Osteocyte (in vitro differentiated cells): ENCODE results near the gene TBXA2R. TPM values are rescaled to one million over a fixed set of nuclear protein-coding genes. Genes with fewer than 3 reads are reported as not detected.

Source experiments
- DNase-seq: peaks from one replicate; pipeline ENCODE4 v3.0.0; 2021; ENCODE audit warnings: mixed read lengths; ENCODE audit not compliant: unreplicated experiment; ENCODE audit errors: extremely low spot score
- H3K27ac Mint-ChIP-seq: one replicate; pipeline ENCODE4 v1.8.0; 2021; ENCODE audit warnings: mild to moderate bottlenecking, mixed read lengths; ENCODE audit not compliant: unreplicated experiment
- H3K27me3 Mint-ChIP-seq: one replicate; pipeline ENCODE4 v1.8.0; 2021; ENCODE audit warnings: mixed read lengths; ENCODE audit not compliant: unreplicated experiment
- H3K36me3 Mint-ChIP-seq: one replicate; pipeline ENCODE4 v1.8.0; 2021; ENCODE audit warnings: mixed read lengths; ENCODE audit not compliant: unreplicated experiment
- H3K4me1 Mint-ChIP-seq: one replicate; pipeline ENCODE4 v1.8.0; 2021; ENCODE audit warnings: mixed read lengths; ENCODE audit not compliant: unreplicated experiment
- H3K4me3 Mint-ChIP-seq: one replicate; pipeline ENCODE4 v1.8.0; 2021; ENCODE audit warnings: mild to moderate bottlenecking, moderate library complexity, mixed read lengths; ENCODE audit not compliant: unreplicated experiment
- H3K9me3 Mint-ChIP-seq: one replicate; pipeline ENCODE4 v1.8.0; 2021; ENCODE audit warnings: mixed read lengths; ENCODE audit not compliant: unreplicated experiment
- CTCF ChIP-seq: fragments of 200-600 bp; sonication (generic); IDR thresholded peaks from 2 replicates; pipeline ENCODE4 v1.5.0; 2021; ENCODE audit warnings: antibody characterized with exemption, mild to moderate bottlenecking, moderate library complexity
- total RNA-seq: library from RNA; stranded (reverse); gene quantifications from 2 replicates; pipeline ENCODE4 v1.2.1, GENCODE V29; 2021

The TBXA2R gene
- total RNA-seq, 1 donor from 2014 or later, result 0.30 TPM

GRCh38 chr19:3621689-3622088, 15.0 kb upstream of the TBXA2R start:
- Mint-ChIP-seq H3K4me1 (peaks cover 23% of the 10 kb centered on the region), H3K27ac (no peak overlapping the region), H3K36me3 (peaks cover 1% of the 10 kb centered on the region), H3K4me3 (no peak overlapping the region), H3K27me3 (no peaks in the 10 kb centered on the region), H3K9me3 (no peaks in the 10 kb centered on the region)
- TF ChIP-seq CTCF, result no peak
- DNase-seq, result no peak

- Mint-ChIP-seq H3K4me1 (peaks cover 18% of the 10 kb centered on the region), H3K36me3 (peaks cover 1% of the 10 kb centered on the region), H3K27ac (no peak overlapping the region), H3K27me3 (no peaks in the 10 kb centered on the region), H3K9me3 (no peaks in the 10 kb centered on the region), H3K4me3 (no peak overlapping the region)
- TF ChIP-seq CTCF, result no peak
- DNase-seq, result no peak
These were observed 14.3 kb upstream of the TBXA2R start for GRCh38 chr19:3620817-3621547.

DNA sequence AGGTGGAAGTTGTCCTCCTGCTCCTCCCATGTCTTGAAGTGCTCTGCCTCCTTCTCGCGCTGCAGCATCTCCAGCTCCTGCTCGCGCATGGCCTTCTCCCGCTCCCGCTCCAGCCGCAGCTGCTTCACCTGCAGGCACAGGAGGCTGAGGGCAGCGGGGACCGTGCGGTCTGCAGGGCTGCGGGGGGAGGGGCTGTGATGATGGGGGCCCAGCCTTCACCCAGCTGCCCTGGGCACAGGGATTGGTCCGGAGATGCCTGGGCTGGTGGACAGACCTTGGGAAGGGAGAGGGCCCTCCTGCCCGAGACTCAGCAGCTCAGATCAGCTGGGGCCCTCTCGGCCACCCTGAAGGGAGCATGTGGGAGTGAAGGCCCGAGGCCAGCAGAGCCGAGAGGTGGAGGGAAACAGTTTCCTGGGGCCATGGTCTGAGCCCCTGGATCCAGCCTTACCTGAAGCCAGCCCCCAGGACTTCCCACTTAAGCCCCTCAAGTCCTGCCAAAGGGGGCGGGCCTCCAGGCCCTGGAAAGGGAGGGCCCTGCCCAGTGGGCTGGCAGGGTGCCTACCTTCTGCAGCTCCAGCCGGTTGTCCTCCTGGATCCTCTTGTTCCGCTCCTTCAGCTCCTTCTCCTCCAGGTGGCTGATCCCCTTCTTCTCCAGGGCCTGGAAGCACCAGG, 13.6 kb upstream of the TBXA2R start:
- H3K27ac Mint-ChIP-seq, result no peak overlapping the region
- H3K9me3 Mint-ChIP-seq, result no peaks in the 10 kb centered on the region
- H3K4me1 Mint-ChIP-seq, result peaks cover 13% of the 10 kb centered on the region
- H3K36me3 Mint-ChIP-seq, result peaks cover 1% of the 10 kb centered on the region
- no peak for TF ChIP-seq CTCF
- no peak overlapping the region for H3K4me3 Mint-ChIP-seq
- DNase-seq, result no peak
- no peaks in the 10 kb centered on the region for H3K27me3 Mint-ChIP-seq

DNA sequence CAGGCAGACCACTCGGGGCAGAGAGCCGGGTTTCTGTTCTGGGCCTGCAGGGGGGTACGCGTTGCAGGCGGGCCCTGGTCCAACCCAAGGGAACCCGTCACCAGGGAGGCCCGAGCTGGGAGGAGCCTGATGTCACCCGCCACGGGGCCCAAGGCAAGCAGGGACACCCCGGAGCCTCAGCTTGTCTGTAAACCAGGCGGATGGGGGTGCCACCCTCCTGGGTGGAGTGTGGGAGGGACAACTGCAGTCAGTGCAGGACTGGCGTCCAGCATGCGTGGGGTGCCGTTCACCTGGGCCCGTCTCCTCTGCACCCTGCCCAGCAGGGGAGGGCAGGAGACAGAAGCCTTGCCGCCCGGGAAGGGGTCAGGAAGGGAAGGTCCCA, 12.9 kb upstream of the TBXA2R start:
- no peak for DNase-seq
- no peaks in the 10 kb centered on the region for H3K27me3 Mint-ChIP-seq
- no peak for TF ChIP-seq CTCF

DNA sequence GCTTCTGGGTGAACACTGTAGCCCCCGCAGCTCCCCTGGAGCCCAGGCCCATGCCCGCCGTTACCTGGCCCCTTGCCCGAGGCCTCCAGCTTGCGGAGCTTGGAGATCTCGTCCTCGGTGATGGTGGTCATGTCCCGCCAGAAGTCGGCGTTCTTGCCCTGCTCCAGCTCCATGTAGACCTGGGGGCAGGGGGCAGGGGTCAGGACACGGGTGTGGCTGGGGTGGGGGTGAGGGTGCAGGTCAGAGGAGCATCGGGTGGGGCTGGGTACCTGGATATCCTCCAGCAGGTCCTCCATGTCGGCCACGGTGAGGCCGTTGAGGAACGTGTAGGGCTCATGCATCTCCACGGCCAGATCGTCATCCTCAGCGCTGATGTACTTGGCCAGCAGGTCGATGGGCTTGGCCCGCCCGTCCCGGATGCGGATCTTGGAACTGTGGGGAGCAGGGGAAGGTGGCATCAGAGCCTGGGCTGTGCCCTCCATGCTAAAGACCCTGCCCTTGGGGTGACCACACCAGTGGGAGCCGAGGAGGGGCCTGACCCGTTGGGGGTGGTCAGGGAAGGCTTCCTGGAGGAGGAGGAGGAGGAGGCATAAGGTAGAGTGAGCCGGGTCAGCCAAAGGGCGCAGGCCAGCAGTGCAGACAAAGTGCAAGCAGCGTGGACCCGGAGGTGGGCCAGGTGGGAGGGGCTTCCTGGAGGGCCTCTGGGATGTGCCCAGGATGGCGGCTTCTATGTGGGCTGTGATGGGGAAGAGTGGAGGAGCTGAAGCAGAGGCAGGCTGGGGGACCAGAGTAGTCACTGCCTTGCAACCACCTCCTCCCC, 12.3 kb upstream of the TBXA2R start:
- H3K27me3 Mint-ChIP-seq, result no peaks in the 10 kb centered on the region
- no peak for TF ChIP-seq CTCF
- no peaks in the 10 kb centered on the region for H3K9me3 Mint-ChIP-seq
- H3K36me3 Mint-ChIP-seq, result peaks cover 1% of the 10 kb centered on the region
- no peak for DNase-seq
- no peak overlapping the region for H3K4me3 Mint-ChIP-seq
- no peak overlapping the region for H3K27ac Mint-ChIP-seq
- peaks cover under 1% of the 10 kb centered on the region for H3K4me1 Mint-ChIP-seq

More for the DNA sequence above, 12.9 kb upstream of the TBXA2R start:
- Mint-ChIP-seq H3K36me3 (peaks cover 1% of the 10 kb centered on the region), H3K4me1 (peaks cover 7% of the 10 kb centered on the region), H3K27ac (no peak overlapping the region), H3K9me3 (no peaks in the 10 kb centered on the region), H3K4me3 (no peak overlapping the region)
